GM12872 (cell line): ENCODE data around the gene STX2.

Experiments
- TF ChIP-seq, protein P1 (sequence below): IDR thresholded peaks from 3 replicates; pipeline ENCODE4 v1.5.1; 2011; ENCODE audit warnings: low read depth, mild to moderate bottlenecking, low read length, moderate library complexity; ENCODE audit not compliant: insufficient read depth

The STX2 gene

DNA sequence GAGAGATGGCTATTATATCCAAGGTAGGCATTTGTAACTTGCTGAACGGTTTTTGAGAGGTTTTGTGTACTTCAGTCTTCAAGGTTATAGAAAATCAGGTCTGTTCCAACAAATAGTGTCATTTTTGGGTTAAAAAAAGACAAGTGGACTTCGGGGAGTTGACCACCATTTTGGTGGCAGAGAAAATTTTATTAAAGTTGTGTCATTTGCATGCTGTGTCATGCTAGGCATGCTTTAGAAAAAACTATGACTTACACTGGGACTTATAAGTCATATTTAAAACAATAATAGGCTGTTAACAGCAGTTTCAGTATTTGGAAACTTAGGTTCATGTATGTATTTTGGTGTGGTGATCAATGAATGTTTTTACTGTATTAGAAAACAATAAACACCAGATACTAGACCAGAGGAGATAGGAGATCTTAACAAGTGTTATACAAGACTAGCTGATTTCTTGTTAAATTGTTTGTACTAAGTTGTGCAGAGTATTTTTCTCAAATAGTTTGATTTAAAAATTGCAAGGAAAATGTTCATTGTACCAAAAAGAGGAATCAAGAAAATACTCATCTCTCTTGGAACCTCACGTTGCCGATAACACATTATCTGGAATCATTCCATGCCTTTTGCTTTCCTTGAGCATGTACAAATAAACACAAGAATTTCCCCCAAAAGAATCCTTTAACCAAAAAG lies 34.2 kb upstream of the STX2 start:
- TF ChIP-seq, protein P1, sequence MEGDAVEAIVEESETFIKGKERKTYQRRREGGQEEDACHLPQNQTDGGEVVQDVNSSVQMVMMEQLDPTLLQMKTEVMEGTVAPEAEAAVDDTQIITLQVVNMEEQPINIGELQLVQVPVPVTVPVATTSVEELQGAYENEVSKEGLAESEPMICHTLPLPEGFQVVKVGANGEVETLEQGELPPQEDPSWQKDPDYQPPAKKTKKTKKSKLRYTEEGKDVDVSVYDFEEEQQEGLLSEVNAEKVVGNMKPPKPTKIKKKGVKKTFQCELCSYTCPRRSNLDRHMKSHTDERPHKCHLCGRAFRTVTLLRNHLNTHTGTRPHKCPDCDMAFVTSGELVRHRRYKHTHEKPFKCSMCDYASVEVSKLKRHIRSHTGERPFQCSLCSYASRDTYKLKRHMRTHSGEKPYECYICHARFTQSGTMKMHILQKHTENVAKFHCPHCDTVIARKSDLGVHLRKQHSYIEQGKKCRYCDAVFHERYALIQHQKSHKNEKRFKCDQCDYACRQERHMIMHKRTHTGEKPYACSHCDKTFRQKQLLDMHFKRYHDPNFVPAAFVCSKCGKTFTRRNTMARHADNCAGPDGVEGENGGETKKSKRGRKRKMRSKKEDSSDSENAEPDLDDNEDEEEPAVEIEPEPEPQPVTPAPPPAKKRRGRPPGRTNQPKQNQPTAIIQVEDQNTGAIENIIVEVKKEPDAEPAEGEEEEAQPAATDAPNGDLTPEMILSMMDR, result no peak

DNA sequence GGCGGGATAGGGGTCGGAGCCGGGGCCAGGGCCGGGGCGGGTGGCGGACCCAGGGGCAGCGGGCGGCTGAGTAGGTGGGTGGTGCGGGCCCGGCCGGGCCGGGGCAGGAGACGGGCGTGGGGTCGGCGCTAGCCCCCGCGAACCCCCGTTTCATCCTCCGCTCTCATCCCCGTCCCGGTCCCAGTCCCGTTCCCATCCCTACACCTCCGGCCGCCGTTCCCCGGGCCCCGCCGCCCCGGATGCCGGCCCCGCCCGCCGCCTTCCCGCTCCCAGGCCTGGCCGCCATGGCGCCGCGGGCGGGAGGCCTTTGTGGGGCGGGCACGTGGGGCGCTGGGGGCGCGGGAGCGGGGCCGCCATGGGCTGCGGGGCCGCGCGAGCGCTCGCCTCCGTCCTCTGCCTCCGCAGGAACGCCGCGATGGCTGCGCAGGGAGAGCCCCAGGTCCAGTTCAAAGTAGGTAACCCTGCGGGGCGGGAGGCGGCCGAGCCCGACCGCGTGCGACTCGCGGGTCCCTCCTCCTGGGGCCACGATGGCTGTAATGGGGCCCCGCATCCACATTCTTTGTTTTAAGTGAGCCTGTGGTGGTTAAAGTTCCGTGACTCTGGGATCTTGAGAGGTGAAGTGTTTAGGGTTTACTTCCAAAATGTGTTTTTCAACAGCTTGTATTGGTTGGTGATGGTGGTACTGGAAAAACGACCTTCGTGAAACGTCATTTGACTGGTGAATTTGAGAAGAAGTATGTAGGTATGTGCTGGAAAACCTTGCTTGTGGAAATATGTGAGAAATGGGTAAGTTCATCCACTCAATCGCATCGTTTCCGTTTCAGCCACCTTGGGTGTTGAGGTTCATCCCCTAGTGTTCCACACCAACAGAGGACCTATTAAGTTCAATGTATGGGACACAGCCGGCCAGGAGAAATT lies 33.4 kb upstream of the STX2 start:
- TF ChIP-seq, protein P1, result no peak

DNA sequence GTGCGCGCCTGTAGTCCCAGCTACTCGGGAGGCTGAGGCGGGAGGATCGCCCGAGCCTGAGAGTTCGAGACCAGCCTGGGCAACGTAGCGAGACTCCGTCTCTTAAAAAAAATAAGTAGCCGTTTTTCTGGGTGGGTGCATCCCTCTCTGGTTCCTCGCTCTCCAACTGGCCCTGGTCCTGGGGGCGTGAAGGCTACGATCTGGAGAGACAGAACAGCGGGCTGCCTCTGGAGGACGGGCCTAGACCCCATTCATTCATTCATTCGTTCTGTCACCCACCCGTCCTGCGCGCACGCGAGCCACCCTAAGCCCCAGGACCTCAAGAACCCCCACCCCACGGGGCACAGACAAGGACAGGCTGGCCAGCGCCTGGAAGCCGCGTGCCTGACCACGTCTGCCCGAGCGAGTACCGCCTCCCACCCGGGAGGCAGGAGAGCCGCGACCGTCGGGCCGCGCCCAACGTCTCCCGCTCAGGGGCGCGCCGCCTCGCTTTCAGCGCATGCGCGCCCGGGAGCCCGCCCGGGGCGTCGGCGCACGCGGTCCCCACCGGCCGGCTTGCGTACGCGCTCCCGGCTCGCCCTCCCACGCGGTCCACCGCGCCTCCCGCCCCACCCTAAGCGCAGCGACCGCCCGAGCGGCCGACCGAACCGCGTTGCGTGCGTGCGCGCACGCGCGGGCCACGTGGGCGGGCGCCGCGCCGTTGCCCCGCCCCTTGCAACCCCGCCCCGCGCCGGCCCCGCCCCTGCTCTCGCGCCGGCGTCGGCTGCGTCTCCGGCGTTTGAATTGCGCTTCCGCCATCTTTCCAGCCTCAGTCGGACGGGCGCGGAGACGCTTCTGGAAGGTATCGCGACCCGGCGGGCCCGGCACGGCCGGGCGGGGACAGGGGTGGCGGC lies 32.5 kb upstream of the STX2 start, which contains the start of gene RAN:
Gene RAN, plus strand, starts transcription at position 781 of the 893 bp plus-strand sequence. CDS start 528 bp downstream, outside the sequence.
- TF ChIP-seq, protein P1, result no peak

DNA sequence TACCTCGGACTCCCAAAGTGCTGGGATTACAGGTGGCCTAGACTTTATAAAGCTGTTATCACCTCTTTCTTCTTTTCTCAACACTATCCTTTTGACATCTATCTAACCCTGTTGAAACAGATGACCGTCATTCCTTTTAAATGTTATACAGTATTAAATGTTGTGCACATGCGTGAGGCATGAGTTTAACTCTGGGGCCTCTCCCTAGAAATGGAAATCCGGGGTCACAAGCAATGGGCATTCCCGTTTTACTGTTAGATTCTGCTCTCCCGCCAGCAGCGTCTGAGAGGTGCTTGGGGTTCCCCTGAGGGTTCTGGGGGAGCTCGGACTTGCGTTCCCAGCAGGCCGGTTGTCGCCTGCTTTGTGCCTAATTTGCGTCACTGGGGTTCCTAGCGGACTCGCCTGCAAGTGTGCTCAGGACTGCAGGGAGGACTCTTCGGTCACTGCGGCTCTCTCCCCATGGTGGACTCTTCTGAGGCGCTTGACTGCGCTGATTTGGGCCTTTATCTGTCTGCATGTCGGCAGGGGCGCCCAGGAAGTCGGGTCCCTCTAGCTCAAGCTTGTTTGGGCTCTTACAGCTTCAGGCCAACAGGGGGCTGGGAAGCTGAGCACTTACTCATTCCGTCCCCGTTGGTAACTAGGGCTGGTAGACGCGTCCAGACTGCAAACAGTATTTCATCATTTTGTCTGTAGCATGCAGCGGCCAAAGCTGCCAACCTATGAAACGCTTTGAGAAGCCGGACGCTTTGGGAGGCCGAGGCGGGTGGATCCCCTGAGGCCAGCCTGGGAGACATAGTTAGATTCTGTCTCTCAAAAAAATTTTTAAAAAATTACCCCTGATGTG lies 31.6 kb upstream of the STX2 start:
- TF ChIP-seq, protein P1, result peak; percentile 82

DNA sequence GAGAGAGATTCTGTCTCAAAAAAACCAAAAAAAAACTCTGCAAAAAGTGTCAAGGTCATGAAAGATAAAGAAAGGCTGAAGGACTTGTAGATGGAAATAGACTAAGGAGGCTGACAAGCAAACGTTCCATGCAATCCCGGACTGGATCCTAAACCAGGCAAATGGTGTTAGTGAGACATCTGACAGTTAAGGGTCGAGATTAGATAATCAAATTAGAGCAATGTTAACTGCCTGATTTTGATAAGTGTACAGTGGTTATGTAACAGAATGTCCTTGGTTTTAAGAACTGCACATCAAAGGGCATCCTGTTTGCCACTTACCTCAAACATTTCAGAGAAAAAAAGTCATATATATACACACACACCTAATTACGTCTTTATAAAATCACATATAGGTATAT lies 29.4 kb upstream of the STX2 start:
- TF ChIP-seq, protein P1, result no peak

DNA sequence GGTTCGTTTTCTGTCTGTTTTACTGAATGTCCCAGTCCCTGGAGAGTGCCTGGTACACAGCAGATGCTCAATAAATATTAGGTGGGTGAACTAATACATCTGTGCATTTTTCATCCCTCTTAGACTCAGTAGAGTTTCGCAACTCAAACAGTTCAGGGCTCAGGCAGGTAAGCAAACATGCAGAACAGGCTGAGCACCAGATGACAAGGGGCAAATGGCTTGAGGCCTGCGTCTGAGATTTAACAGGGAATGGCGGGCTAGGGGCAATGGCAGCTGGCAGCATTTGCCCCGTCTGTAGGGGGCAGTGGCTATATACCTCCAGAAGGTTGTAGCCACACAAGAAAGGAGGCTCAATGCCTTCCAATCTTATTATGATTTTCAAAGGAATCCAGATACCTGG lies 24.2 kb upstream of the STX2 start:
- TF ChIP-seq, protein P1, result no peak
